Fibroblast of upper back skin (primary cell): Measurements from ENCODE around the gene BMPR1B.

Source experiments
- DNase-seq: peaks from one replicate; pipeline ENCODE4 v3.0.0-alpha.2; 2013

BMPR1B gene

DNA sequence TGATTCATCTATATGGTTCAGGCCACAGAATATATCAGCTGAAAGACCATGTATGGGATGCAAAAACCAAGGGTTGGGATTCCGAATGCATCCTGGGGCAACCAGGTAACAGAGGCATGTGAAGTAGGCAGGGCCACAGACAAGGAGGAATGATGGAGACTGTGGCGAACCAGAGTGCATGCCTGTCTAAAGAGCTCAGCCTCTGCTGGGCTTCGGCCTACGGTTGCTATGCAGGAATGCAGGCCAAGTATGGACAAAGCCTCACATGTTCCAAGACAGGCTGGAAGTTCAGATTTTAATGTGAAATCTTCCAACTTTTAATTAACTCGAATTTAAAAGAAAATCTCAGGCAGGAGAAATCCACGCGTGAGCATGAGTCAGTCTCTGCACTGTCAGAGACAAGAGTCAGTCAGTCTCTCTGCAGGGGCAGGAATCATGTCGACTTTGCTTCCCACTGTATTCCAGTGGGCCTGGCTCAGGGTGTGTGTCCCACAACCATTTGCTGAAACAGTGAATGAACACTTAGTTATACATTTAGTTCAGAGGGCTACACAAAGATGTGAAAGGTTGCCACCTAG, 446.6 kb downstream of the BMPR1B start:
- DNase-seq, result peak; percentile 2

DNA sequence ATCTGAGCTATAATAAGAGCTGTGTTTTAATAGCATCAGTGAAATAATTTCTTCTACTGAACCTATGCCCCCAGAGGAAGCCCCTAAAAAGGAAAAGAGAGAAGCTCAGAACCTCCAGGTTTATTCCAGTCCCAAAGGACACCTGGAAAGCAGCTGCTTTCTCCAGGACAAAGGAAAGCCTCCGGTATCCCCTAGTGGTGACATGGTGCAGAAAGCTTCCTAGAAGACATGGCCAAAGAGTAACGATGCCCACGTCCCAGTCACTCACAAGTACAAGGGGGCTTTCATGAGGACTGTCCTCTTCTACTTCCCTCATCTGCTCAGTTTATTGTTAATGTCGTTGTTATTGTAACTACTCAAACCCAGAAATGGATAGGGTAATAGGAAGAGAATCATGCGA, 447.1 kb downstream of the BMPR1B start:
- DNase-seq, result no peak
